ENCODE measurements around the gene CORO7.

CORO7 gene

DNA sequence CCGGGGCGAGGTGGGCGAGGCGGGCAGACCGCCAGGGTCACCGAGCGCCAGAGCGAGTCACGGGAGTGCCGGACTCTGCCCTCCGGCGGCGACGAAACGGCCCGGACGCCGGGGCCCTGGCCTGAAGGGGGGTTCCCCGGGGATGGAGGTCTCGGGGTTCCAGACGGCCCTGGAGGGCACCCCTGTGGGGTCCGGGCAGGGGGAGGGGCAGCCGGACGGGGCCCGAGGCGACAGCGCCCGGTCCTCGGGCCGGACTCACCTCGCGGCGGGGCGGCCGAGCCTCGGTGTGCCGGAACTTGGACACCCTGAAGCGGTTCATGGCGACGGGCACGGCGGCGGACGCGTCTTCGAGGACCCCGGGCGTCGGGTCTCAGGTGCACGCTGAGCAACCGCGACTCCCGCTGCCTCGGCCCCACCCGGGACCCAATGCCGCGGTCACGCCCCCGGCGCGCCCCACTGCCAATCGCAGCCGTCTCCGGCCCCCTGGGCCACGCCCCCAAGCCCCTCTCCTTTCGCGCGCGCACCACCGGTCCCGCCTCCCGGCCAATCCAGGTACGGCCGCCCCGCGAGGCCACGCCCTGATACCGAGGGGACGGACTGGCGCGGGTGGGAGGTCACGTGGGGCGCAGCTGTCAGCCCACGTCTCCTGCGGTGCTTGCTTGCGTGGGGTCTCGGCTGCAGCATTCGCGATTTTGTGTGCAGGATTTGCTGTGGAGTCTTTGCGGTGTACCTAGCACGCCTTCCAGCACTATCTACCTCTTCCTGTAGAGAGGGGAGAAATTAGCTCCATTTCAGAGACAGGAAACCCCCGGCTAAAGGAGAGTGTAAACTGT is at the start of gene CORO7:
Gene CORO7 (minus strand): TSS at position 397 of the 833 bp plus-strand sequence. CDS start 78 bp downstream, at position 319.
- peak; percentile 95 for DNase-seq (ENCODE audit: low spot score)

DNA sequence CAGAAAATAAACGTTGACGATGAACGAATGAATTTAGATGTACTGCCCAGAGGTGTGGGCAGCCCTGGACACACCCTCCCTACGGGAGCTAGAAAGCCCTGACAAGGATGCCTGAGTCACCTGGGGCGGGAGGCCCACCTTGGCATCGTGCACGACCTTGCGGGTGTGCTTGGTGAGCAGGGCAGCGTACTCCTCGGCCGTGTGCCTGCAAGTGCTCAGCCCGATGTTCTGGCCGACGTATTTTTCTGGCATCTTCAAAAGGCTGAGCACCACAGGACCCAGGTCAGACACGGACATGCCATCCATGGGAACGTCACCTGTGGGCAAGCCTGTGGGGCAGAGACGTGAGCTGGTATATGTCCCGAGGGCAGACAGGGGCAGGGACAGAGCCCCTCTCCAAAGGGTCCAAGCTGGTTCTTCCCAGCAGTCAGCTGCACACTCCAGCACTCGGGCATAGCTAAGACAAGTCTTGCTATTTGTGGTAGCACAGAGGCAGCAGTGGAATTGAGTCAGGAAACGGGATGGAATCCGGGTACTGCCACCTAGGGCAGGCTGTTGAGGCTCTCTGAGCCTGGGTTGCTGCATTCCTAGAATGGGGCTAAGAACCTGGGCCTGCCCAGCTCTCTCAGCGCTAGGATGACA is 47.2 kb upstream of the CORO7 start:
- no peak for DNase-seq (ENCODE audit: low spot score)

DNA sequence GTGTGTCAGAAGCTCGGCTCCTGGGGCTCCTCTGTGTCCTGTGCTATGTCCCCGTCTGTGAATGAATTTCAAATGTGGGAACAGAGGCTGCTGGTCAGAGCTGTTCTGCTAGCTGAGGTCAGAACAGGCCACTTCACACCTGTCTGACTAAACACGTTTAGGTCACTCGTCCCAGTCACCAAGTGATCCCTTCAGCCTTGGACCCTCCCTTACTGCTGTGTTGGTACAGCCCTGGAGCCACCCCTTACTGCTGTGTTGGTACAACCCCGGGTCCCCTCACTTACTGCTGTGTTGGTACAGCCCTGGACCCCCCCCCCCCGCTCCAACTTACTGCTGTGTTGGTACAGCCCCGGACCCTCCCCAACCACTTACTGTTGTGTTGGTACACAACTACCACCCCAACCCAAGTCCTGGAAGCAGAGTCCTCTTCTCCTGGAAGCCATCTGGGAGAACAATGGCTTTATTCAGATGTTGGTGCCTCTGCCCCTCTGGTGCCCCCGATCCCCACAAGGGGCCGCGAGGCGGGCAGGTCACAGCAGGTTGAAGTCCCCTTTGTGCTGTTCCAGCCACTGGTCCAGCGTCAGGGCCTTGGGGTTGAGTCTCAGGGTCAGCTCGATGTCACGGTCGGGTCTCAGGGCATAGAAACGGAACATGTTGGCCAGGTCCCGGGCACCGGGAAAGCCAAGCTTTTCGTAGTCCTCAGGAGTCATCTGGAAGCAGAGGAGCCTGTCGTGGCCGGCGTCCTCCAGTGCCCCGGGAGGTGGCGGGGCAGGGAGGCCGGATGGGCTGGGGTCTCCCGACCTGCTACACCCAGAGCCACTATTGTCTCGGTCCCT is 45.1 kb upstream of the CORO7 start:
- DNase-seq (ENCODE audit: low spot score), result peak; percentile 67

DNA sequence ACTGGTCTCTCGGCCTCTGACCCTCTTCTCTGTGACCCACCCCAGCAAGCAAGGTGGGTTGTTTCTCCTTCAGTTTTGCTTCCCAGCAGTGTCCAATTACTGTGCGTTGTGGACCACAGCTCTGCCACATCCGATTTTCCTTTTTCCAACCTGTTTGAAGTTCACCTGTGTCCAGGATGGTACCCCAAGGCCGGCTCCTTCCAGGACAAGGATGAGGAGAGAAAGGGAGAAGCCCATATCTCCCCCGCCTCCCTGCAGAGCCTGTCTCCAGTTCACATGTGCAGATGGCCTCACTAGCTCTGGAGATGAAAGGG is 44.5 kb upstream of the CORO7 start:
- DNase-seq (ENCODE audit: low spot score), result no peak

DNA sequence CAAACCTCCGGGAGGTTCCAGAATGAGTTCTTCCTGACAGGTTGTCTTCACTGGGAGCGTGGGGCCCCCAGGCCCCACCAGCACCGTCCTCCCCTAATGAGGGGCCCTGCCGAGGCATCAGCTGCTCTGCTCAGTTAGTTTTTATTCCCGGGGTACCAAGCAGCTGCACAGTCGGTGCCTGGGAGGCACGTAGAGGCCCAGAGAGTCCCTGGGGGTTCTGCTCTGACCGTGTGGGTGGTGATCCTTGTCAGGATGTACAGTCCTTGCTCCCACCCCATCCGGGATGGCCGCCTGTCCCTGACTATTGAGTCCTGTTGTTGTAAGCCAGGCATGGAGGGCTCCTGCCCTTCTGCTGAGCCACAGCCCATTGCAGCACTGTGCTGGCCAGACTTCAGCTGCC is 39.6 kb upstream of the CORO7 start:
- no peak for DNase-seq (ENCODE audit: low spot score)

DNA sequence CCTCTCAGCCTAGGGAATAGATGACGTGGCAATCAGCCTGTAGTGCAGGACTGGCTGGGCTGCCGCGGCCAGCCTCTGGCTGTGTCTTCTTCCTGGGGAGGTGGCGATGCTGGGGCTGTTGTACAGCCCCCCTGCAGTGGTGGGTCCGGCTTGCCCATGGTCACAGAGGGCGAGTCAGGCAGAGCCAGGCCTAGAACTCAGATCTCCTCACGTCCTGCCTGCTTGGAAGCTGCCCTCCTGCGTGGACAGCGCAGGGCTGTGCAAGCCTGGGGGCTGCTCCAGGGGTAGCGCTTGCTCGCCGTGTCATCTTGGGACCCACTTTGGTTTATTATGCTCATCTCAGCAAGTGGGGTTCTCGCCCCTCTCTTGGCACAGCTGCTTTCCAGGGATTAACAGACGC is 38.7 kb upstream of the CORO7 start:
- no peak for DNase-seq (ENCODE audit: low spot score)

DNA sequence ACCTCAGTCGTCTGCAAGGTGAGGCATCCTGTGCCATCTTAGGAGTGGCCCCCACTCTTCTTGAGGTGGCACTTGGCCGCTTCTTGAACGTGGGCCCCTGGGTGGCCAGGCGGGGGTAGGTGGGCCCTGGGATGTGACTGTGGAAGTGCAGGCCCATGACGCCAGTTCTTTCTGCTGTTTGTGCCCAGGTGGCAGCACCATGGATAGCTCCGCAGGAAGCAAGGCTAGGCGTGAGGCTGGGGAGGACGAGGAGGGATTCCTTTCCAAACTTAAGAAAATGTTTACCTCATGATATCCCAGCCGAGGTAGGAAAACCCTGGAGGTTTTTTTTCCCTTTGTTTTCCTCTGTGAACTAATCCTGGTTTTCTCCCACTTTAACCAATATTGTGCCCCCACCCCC is 38.2 kb upstream of the CORO7 start:
- DNase-seq (ENCODE audit: low spot score), result no peak

DNA sequence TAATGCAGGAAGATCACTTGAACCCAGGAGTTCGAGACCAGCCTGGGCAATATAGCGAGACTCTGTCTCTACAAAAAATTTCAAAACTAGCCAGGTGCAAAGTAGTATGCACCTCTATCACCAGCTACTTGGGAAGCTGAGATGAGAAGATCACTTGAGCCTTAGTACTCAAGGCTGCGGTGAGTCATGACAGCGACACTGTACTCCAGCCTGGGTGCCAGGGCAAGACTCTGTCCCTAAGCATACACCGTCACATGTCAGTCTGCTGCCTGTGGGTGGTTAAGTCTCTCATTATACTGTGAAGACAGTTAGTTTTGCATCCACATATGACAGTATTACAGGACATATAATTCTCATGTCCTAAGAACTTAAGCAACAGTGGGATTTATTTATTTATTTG is 36.3 kb upstream of the CORO7 start:
- no peak for DNase-seq (ENCODE audit: low spot score)

DNA sequence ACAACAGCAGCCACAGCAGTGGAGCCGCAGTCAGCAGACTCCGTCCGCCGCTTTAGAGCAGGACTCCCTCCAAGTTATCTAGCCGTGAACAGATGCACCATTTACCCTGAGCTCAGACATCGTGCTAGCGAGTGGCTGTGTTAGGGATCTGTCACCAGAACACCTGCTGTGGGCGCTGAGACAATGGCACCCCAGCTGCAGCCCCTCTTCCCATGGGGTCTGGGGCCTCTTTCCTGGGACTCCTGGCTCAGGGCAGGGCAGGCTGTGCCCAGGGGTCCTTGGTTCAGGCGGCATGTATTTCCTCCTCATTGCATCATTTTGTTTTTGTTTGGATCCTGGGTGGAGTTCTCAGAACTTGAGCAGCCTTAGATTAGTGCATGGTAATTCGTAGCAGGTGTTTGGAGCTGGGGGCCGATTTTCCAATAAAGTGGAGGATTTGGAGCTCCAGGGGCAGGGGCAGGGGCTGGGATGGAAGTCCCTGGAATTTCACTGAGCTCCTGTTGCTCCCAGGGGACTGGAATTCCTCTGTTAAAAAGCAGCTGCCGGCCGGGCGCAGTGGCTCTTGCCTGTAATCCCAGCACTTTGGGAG is 34.6 kb upstream of the CORO7 start:
- no peak for DNase-seq (ENCODE audit: low spot score)

DNA sequence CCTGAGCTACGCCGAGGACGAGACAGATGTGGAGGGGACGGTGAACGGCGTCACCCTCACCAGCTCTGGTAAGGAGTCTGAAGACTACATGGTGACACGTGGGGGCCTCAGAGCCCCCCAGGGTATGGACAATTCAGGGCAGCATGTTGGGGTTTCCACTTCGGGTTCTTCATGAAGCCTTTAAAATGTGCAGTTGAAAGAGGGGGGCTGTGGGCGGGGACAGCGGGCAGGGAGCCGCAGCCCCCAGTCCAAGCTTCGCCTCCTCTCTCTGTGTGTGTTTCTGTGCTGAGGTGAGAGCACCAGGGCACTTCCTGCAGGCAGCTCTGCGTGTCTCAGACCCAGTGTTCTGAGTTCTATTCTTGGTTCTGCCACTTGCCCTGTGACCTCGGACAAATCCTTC is 34.0 kb upstream of the CORO7 start:
- no peak for DNase-seq (ENCODE audit: low spot score)

DNA sequence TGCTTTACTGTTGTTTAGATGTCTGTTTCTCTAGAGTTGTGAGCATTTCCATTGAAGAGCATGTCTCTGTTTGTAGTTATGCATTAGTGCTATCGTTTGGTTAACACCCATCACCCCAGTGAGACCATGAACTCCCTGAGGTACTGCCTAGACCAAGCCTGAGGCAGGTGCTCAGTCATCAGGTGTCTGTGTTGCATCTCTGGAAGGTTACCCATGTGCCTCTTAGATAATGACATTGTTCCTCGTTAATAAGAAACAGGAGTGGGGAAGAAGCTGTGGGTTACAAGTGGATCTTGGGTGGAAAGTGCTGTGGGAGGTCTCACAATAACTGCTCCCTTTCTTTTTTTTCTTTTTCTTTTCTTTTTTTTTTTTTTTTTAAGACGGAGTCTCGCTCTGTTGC is 27.6 kb upstream of the CORO7 start:
- no peak for DNase-seq (ENCODE audit: low spot score)

DNA sequence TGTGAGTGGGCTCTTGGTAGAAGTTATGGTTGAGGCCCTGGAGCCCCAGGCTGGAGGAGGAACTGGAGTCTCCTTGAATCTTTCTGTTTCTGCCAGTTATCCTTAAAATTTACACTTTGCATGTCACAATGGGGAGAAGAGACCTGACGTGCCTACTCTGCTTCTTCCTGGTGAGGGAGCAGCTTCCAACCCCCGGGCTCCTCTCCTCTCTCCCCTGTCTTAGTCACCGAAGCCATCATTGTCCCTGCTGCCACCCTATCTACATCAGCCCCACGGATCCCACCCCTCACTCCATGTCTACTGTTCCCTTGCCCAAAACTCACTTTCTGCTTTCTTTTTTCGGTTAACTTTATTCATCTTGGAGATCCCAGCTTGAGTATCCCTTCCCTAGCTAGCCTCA is 26.9 kb upstream of the CORO7 start:
- DNase-seq (ENCODE audit: low spot score), result no peak

DNA sequence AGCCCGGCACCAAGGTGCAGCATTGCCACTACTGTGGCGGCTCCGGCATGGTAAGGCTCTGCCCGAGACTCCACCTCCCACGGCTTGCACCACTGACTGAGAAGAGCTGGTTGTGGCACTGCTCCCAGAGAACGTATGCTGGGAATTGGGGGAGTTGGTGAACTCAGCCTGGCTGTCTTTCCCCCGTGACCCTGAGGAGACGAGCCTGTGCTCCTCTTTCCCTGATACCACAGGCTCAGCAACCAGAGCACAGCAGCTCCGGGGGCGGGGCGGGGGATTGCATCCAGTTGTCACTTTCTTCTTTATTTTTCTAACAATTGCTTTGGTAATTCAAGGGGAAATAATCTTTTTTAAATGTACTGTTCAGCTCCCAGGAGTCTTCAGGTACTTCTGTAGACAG is 26.0 kb upstream of the CORO7 start:
- no peak for DNase-seq (ENCODE audit: low spot score)

DNA sequence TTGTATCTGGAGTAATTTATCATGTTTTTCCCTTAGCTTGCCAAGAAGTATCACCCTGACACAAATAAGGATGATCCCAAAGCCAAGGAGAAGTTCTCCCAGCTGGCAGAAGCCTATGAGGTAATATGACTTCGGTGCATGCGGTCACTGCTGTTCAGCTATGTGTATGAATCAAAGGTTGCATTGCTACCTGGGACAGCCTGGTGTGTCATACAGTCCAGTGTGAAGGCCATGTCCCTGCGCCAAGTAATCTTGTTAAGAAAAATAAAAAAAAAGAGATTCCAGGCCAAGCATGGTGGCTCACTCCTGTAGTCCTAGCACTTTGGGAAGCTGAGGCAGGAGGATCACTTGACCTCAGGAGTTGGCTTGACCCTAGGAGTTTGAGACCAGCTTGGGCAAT is 21.0 kb upstream of the CORO7 start:
- DNase-seq (ENCODE audit: low spot score), result no peak

DNA sequence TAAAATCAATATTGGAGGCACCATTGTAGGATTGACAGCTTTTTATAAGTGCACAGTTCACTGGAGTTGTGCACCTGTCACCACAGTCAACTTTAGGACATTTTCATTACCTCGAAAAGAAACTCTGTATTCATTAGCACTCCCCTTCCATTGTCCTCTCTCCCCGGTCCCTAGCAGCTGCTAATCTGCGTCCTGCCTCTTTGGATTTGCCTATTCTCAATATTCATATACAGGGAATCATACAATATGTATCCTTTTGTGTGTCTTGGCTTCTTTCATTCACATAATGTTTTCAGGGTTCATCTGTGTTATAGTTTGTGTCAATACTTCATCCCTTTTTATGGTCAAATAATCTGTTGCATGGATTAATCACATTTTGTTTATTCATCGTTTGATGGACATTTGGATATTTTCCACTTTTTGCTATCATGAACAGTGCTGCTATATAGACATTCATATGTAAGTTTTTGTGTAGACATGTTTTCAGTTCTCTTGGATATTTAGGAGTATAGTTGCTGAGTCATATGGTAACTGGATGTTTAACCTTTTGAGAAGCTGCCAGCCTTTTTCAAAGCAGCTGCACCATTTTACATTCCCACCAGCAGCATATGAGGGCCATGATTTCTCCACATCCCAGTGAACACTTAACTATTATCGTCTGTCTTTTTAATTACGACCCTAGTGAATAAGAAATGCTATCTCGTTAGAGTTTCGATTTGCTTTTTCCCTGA is 19.1 kb upstream of the CORO7 start:
- DNase-seq (ENCODE audit: low spot score), result no peak

DNA sequence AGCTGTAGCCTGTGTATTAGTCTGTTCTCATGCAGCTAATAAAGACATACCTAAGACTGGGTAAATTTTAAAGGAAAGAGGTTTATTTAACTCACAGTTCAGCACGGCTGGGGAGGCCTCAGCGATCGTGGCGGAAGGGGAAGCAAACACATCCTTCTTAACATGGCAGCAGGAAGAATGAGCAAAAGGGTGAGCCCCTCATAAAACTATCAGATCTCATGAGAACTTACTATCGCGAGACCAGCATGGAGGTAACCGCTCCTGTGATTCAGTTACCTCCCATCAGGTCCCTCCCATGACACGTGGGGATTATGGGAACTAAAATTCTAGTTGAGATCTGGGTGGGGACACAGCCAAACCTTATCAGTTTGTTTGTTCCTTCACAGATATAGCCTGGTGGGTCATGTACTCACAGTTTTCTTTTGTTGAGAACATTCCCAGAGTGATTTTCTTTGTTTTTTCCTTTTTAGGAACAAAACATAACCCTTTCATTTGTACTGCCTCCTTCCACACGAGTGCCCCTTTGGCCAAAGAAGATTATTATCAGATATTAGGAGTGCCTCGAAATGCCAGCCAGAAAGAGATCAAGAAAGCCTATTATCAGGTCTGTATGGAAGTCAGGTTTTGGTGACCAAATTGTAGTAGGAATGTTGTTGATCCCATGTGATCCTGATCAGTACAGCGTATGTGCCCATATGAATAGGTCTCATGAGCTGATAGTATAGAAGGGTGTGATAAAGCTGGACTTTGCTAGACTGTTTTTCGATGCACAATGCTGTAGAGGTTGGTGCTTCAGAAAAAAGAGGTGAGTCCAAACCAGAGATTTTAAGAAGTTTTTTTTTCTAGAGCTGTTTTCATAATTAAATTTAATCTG is 17.8 kb upstream of the CORO7 start:
- DNase-seq (ENCODE audit: low spot score), result no peak

DNA sequence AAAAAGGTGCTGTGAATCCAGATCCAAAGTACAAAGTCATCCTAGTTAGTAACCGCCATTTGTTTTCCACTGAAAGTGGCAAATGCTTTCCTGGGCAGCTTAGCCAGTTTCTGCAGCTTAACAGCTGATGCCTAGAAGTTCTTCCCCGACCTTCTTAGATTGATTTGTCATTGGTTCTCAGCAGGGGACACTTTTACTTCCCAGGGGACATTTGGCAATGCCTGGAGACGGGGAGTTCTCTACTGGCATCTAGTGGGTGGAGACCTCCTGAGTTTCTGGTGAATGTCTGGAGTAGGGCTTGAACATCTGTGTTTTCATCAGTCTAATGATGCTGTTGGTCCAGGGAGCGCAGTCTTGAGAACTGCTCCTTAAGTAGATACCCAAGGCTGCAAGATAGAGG is 16.8 kb upstream of the CORO7 start:
- no peak for DNase-seq (ENCODE audit: low spot score)

DNA sequence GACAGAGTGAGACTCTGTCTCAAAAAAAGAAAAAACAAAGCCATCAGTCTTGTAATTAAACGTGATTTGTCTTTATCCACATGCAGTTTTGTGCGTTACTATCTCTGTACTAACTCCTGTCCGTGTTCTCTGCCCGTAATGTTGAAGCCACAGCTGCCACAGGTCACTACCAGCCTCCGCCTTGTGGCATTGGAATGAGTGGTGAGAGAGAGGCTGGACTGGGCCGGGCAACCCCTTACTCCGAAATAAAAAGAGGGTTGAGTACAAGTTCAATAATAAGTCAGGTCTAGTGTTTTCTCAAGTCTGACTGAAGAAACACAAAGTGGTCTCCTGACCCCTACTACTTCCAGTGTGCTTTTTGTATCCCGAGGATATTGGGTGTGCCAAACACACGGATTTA is 14.6 kb upstream of the CORO7 start:
- DNase-seq (ENCODE audit: low spot score), result no peak

DNA sequence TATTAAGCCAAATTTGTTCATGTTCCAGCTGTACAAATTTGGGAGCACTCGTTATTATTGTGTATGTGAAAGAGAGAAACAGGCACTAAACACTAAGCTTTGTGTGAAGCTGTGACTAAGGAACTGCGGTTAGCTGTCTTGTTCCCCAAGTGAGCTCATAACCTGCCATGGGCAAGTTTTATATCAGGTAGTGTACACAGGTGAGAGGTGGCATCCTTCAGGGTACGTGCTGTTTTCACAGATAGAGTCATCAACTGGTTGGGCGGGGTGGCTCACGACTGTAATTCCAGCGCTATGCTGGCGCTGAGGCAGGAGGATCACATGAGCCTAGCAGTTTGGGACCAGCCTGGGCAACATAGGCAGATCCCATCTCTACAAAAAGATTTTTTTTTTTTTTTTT is 12.1 kb upstream of the CORO7 start:
- no peak for DNase-seq (ENCODE audit: low spot score)

DNA sequence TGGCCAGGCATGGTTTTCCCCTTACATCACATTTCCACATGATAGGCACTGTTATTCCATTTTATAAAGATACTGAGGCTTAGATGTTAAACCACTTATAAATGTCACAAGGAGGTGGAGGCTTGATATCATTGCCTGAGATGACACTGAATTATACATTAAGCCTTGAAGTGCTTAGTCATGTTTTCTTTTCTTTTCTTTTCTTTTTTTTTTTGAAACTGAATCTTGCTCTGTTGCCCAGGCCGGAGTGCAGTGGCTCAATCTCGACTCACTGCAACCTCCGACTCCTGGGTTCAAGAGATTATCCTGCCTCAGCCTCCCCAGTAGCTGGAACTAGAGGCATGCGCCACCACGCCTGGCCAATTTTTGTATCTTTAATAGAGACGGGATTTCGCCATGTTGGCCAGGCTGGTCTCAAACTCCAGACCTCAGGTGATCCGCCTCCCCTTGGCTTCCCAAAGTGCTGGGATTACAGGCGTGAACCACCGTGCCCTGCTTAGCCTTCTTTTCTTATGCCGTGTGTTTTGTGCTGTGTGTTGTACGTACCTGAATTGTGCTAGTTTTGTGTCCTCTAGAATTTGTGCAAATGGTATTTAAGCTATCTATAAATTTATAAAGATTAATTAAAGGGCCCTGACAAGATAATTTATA is 10.5 kb upstream of the CORO7 start:
- DNase-seq (ENCODE audit: low spot score), result no peak

Measured in globus pallidus (tissue), 1 donor.